ENCODE data around the gene PDZD4.

Gene PDZD4

GRCh38 chrX:153867139-153867538 lies 36.8 kb upstream of the PDZD4 start:
- DNase-seq (ENCODE audit: low read depth): no peak

- no peak for DNase-seq (ENCODE audit: low read depth)
These were observed 36.1 kb upstream of the PDZD4 start for GRCh38 chrX:153866302-153867019.

GRCh38 chrX:153865685-153866084 lies 35.3 kb upstream of the PDZD4 start:
- no peak for DNase-seq (ENCODE audit: low read depth)

- no peak for DNase-seq (ENCODE audit: low read depth)
These were observed 34.9 kb upstream of the PDZD4 start for GRCh38 chrX:153865321-153865580.

- DNase-seq (ENCODE audit: low read depth): no peak
These were observed 34.4 kb upstream of the PDZD4 start for GRCh38 chrX:153864561-153865320.

GRCh38 chrX:153864101-153864500 lies 33.8 kb upstream of the PDZD4 start:
- DNase-seq (ENCODE audit: low read depth): no peak

- no peak for DNase-seq (ENCODE audit: low read depth)
These were observed 33.1 kb upstream of the PDZD4 start for GRCh38 chrX:153863251-153863991.

GRCh38 chrX:153862369-153863250 lies 32.3 kb upstream of the PDZD4 start:
- DNase-seq (ENCODE audit: low read depth): no peak

- no peak for DNase-seq (ENCODE audit: low read depth)
These were observed 31.5 kb upstream of the PDZD4 start for GRCh38 chrX:153861733-153862310.

GRCh38 chrX:153861151-153861550 lies 30.8 kb upstream of the PDZD4 start:
- no peak for DNase-seq (ENCODE audit: low read depth)

GRCh38 chrX:153857348-153857903 lies 27.1 kb upstream of the PDZD4 start:
- no peak for DNase-seq (ENCODE audit: low read depth)

GRCh38 chrX:153854702-153855101 lies 24.4 kb upstream of the PDZD4 start:
- no peak for DNase-seq (ENCODE audit: low read depth)

- no peak for DNase-seq (ENCODE audit: low read depth)
These were observed 23.5 kb upstream of the PDZD4 start for GRCh38 chrX:153853902-153854267.

- no peak for DNase-seq (ENCODE audit: low read depth)
These were observed 23.0 kb upstream of the PDZD4 start for GRCh38 chrX:153853180-153853901.

GRCh38 chrX:153851981-153852380 lies 21.6 kb upstream of the PDZD4 start:
- no peak for DNase-seq (ENCODE audit: low read depth)

- no peak for DNase-seq (ENCODE audit: low read depth)
These were observed 18.0 kb upstream of the PDZD4 start for GRCh38 chrX:153848325-153848724.

- DNase-seq (ENCODE audit: low read depth): no peak
These were observed 15.5 kb upstream of the PDZD4 start for GRCh38 chrX:153845842-153846241.

- no peak for DNase-seq (ENCODE audit: low read depth)
These were observed 14.9 kb upstream of the PDZD4 start for GRCh38 chrX:153845195-153845594.

GRCh38 chrX:153844509-153845082 lies 14.3 kb upstream of the PDZD4 start:
- DNase-seq (ENCODE audit: low read depth): no peak

GRCh38 chrX:153836921-153837320 lies 6.6 kb upstream of the PDZD4 start:
- no peak for DNase-seq (ENCODE audit: low read depth)

- no peak for DNase-seq (ENCODE audit: low read depth)
These were observed 2.4 kb upstream of the PDZD4 start for GRCh38 chrX:153832728-153833127.

Measured in stimulated activated CD8-positive, alpha-beta memory T cell treated with anti-CD3 and anti-CD28 coated beads, Interleukin-15, amount 100 ng/mL, for 1 hour (primary cell).